Endodermal cell (in vitro differentiated cells): ENCODE data around the gene MBNL2. TPM values are rescaled to one million over a fixed set of nuclear protein-coding genes. Genes with fewer than 3 reads are reported as not detected.

Experiments
- DNase-seq: peaks from one replicate; pipeline ENCODE4 v3.0.0-alpha.2; 2017
- H3K27ac ChIP-seq: 2 replicates; pipeline ENCODE4 v1.5.1; 2013; ENCODE audit warnings: mild to moderate bottlenecking, low read depth, low read length, moderate library complexity
- H3K27me3 ChIP-seq: 2 replicates; pipeline ENCODE4 v1.6.1; 2013; ENCODE audit warnings: mild to moderate bottlenecking, low read length, moderate library complexity; ENCODE audit not compliant: insufficient read depth, control insufficient read depth, poor library complexity, severe bottlenecking
- H3K36me3 ChIP-seq: 2 replicates; pipeline ENCODE4 v1.7.0; 2013; ENCODE audit warnings: mild to moderate bottlenecking, low read length, moderate library complexity; ENCODE audit not compliant: control insufficient read depth, insufficient read depth
- H3K4me1 ChIP-seq: one replicate; pipeline ENCODE4 v1.7.0; 2013; ENCODE audit warnings: low read length; ENCODE audit not compliant: control insufficient read depth, insufficient read depth
- H3K4me3 ChIP-seq: 2 replicates; pipeline ENCODE4 v1.5.1; 2013; ENCODE audit warnings: mild to moderate bottlenecking, low read length, moderate library complexity
- H3K9ac ChIP-seq: 2 replicates; pipeline ENCODE4 v1.6.1; 2013; ENCODE audit warnings: mild to moderate bottlenecking, low read length, moderate library complexity; ENCODE audit not compliant: poor library complexity, severe bottlenecking; ENCODE audit errors: extremely low read depth
- H3K9me3 ChIP-seq: 2 replicates; pipeline ENCODE4 v1.6.1; 2013; ENCODE audit warnings: mild to moderate bottlenecking, low read length, moderate library complexity; ENCODE audit not compliant: control insufficient read depth
- H3K27ac Mint-ChIP-seq: 2 replicates; pipeline ENCODE4 v1.8.0; 2020; ENCODE audit warnings: mixed read lengths
- H3K27me3 Mint-ChIP-seq: 2 replicates; pipeline ENCODE4 v1.8.0; 2021; ENCODE audit warnings: mild to moderate bottlenecking, mixed read lengths; ENCODE audit not compliant: insufficient read depth
- H3K36me3 Mint-ChIP-seq: 2 replicates; pipeline ENCODE4 v1.8.0; 2020; ENCODE audit warnings: low read depth, mixed read lengths
- H3K4me1 Mint-ChIP-seq: 2 replicates; pipeline ENCODE4 v1.8.0; 2020; ENCODE audit warnings: mixed read lengths
- H3K4me3 Mint-ChIP-seq: 2 replicates; pipeline ENCODE4 v1.8.0; 2020; ENCODE audit warnings: mild to moderate bottlenecking, moderate library complexity, mixed read lengths
- H3K9me3 Mint-ChIP-seq: 2 replicates; pipeline ENCODE4 v1.8.0; 2020; ENCODE audit warnings: mild to moderate bottlenecking, mixed read lengths
- WGBS, 2 experiments: methylation state at CpG; one replicate each; pipeline versions ENCODE4 v1.1.5 to v1.1.7; 2013; ENCODE audit warnings: missing lambda C conversion rate in 2 of 2, mixed read lengths in 1 of 2; ENCODE audit not compliant: insufficient coverage in 1 of 2, insufficient read length in 1 of 2; 5-methylcytosine and 5-hydroxymethylcytosine counted together
- total RNA-seq, 2 donors: library from RNA; stranded (reverse); fragmentation: NEBNext Ultra II Directional in 1 of 2; extraction: Animal tissue kit (Norgen Biotek cat#: 25700) in 1 of 2; gene quantifications; 2 replicates in 1 of 2; 3 replicates in 1 of 2; pipeline ENCODE4 v1.2.1, GENCODE V29; 2021
- TF ChIP-seq, protein P1 (sequence below): fragments of 200-600 bp; sonication (generic); conservative IDR thresholded peaks from 2 replicates; pipeline ENCODE4 v1.5.0; 2021; ENCODE audit warnings: antibody characterized with exemption, mild to moderate bottlenecking

MBNL2 gene
- total RNA-seq, 2 donors from 2014 or later: 1.7 to 3.3 TPM

DNA sequence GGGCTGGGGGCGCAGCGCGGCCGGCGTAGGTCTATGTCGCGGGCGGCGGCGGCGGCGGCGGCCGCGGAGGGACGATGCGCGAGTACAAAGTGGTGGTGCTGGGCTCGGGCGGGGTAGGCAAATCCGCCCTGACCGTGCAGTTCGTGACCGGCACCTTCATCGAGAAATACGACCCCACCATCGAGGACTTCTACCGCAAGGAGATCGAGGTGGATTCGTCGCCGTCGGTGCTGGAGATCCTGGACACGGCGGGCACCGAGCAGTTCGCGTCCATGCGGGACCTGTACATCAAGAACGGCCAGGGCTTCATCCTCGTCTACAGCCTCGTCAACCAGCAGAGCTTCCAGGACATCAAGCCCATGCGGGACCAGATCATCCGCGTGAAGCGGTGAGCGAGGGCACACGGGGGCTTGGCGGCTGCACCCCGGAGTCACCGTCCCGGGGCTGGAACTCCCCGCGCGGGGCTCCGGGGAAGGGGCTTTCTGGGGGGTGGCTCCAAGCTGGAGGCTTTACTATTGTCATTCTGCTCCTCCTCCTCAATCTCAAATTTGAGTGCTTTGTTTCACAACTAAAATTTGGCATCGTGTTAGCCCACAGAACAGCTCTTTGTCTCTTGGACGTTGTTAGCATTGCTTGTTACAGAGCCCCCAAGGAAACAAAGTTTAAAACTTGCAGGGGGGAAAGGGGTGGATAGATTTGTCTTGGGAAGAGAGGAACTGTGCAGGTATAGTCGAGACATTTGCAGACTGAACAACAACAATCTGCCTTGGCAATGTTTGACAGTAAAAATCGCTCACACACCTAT, 212.5 kb downstream of the MBNL2 start:
- H3K9ac ChIP-seq: peak overlapping the region; percentile 70
- TF ChIP-seq, protein P1, sequence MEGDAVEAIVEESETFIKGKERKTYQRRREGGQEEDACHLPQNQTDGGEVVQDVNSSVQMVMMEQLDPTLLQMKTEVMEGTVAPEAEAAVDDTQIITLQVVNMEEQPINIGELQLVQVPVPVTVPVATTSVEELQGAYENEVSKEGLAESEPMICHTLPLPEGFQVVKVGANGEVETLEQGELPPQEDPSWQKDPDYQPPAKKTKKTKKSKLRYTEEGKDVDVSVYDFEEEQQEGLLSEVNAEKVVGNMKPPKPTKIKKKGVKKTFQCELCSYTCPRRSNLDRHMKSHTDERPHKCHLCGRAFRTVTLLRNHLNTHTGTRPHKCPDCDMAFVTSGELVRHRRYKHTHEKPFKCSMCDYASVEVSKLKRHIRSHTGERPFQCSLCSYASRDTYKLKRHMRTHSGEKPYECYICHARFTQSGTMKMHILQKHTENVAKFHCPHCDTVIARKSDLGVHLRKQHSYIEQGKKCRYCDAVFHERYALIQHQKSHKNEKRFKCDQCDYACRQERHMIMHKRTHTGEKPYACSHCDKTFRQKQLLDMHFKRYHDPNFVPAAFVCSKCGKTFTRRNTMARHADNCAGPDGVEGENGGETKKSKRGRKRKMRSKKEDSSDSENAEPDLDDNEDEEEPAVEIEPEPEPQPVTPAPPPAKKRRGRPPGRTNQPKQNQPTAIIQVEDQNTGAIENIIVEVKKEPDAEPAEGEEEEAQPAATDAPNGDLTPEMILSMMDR: no peak
- H3K4me3 Mint-ChIP-seq: peak overlapping the region; percentile 83
- peak overlapping the region; percentile 34 for H3K27ac ChIP-seq
- no peaks in the 10 kb centered on the region for H3K27me3 ChIP-seq
- peak overlapping the region; percentile 90 for H3K27ac Mint-ChIP-seq
- no peaks in the 10 kb centered on the region for H3K9me3 ChIP-seq
- H3K4me1 ChIP-seq: no peaks in the 10 kb centered on the region
- no peaks in the 10 kb centered on the region for H3K9me3 Mint-ChIP-seq
- H3K4me1 Mint-ChIP-seq: peaks cover 20% of the 10 kb centered on the region
- 0% methylated on average over 19 to 60 of the region's 60 CpGs for WGBS, 2 experiments
- peak; percentile 75 for DNase-seq
- peaks cover 9% of the 10 kb centered on the region for H3K36me3 Mint-ChIP-seq
- H3K36me3 ChIP-seq: peaks cover 31% of the 10 kb centered on the region
- no peaks in the 10 kb centered on the region for H3K27me3 Mint-ChIP-seq
- H3K4me3 ChIP-seq: peak overlapping the region; percentile 99

DNA sequence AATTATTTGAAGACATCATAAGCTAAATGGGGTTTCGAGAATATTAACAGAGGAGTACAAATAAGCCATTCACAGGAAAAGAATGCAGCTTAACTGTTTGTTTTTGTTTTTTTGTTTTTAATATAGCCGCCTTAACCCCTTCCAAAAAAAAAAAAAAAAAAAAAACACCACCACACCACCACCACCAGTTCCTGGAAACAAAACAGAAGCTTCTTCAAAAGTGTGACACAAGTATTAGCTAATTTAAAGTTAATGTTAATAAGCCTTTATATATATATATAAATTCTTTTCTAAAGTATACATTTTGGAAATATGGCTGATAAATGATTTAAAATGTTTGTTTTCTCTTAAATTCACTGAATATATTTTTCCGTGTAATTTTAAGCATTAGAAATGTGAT, 213.2 kb downstream of the MBNL2 start:
- peak overlapping the region; percentile 99 for H3K4me3 ChIP-seq
- H3K36me3 ChIP-seq: peaks cover 37% of the 10 kb centered on the region
- H3K4me1 ChIP-seq: no peaks in the 10 kb centered on the region
- H3K9ac ChIP-seq: peak overlapping the region; percentile 70
- peak overlapping the region; percentile 63 for H3K27ac Mint-ChIP-seq
- no peaks in the 10 kb centered on the region for H3K9me3 Mint-ChIP-seq
- peak overlapping the region; percentile 83 for H3K4me3 Mint-ChIP-seq
- peaks cover 17% of the 10 kb centered on the region for H3K4me1 Mint-ChIP-seq
- DNase-seq: no peak
- no peak overlapping the region for H3K27ac ChIP-seq
- H3K27me3 Mint-ChIP-seq: no peaks in the 10 kb centered on the region
- TF ChIP-seq, protein P1: no peak
- peaks cover 9% of the 10 kb centered on the region for H3K36me3 Mint-ChIP-seq
- 25% methylated on average over 2 of the region's 3 CpGs; no CpG with 5 or more reads in 1 of the 2 experiments for WGBS, 2 experiments
- H3K27me3 ChIP-seq: no peaks in the 10 kb centered on the region
- no peaks in the 10 kb centered on the region for H3K9me3 ChIP-seq

DNA sequence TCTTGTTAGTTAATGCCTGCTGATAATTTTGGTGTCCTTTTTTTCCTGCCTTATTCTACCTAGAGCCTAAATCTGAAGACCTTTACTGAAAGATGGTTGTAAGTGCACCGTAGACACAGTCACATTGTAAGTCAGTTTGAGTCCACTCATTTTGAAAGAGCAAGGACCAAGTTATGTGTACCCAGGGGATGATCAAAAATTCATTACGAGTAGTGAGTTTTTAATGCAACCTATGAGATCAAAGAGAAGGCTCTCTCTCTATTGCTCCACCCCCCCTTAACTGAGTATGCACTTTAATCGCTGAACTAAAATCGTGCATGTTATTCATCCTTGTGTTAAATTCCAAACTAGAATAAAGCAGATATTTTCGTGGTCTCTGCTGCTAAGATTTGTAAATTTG, 213.7 kb downstream of the MBNL2 start:
- H3K4me3 Mint-ChIP-seq: peak overlapping the region; percentile 83
- H3K36me3 Mint-ChIP-seq: peaks cover 9% of the 10 kb centered on the region
- H3K4me3 ChIP-seq: peak overlapping the region; percentile 99
- H3K9ac ChIP-seq: peak overlapping the region; percentile 70
- 35 to 71% methylated on average over 2 to 5 of the region's 5 CpGs for WGBS, 2 experiments
- no peaks in the 10 kb centered on the region for H3K9me3 ChIP-seq
- no peak overlapping the region for H3K27ac Mint-ChIP-seq
- H3K36me3 ChIP-seq: peaks cover 41% of the 10 kb centered on the region
- no peak for DNase-seq
- no peaks in the 10 kb centered on the region for H3K27me3 ChIP-seq
- no peaks in the 10 kb centered on the region for H3K27me3 Mint-ChIP-seq
- peaks cover 17% of the 10 kb centered on the region for H3K4me1 Mint-ChIP-seq
- H3K4me1 ChIP-seq: no peaks in the 10 kb centered on the region
- no peaks in the 10 kb centered on the region for H3K9me3 Mint-ChIP-seq
- H3K27ac ChIP-seq: no peak overlapping the region
- TF ChIP-seq, protein P1: no peak
